A375 (cell line): ENCODE data around the gene OR4F3. TPM values are rescaled to one million over a fixed set of nuclear protein-coding genes. Genes with fewer than 3 reads are reported as not detected.

Experiments used
- total RNA-seq: library from RNA; depleted of rRNA; stranded (reverse); fragments of >200 nt; shearing (Covaris generic); gene quantifications from 2 replicates; pipeline ENCODE4 v1.2.3, GENCODE V29; 2014; rRNA removed

OR4F3 gene
- total RNA-seq = not detected in 2 replicates

GRCh38 chr5:181366968-181367367 lies at the start of gene OR4F3:
OR4F3 (plus strand) TSS chr5:181367268.

Other genes with a start within 250 kb of the OR4F3 start
- gene OR2V1, start 236.1 kb upstream of the OR4F3 start, total RNA-seq = not detected in 2 replicates
- gene OR2V2, start 219.7 kb upstream of the OR4F3 start, total RNA-seq = not detected in 2 replicates
- 11.6 and 16.5 TPM in 2 replicates for gene TRIM7, start 162.1 kb upstream of the OR4F3 start, total RNA-seq
- 34.2 and 34.6 TPM in 2 replicates for gene TRIM41, start 144.0 kb upstream of the OR4F3 start, total RNA-seq
- 5,441 and 5,626 TPM in 2 replicates for gene RACK1, start 123.4 kb upstream of the OR4F3 start, total RNA-seq
- 6.5 and 9.9 TPM in 2 replicates for gene TRIM52, start 106.1 kb upstream of the OR4F3 start, total RNA-seq